GM21529 (cell line): ENCODE data around the gene TBX2.

Experiments used
- ATAC-seq: cut with Tn5 transposase; IDR thresholded peaks from one replicate; pipeline ENCODE4 v1.9.1; 2021; ENCODE audit not compliant: unreplicated experiment

The TBX2 gene

GRCh38 chr17:61386251-61386650 lies 13.4 kb upstream of the TBX2 start:
- no peak for ATAC-seq

- no peak for ATAC-seq
Measured at GRCh38 chr17:61387011-61387410, 12.6 kb upstream of the TBX2 start.

DNA sequence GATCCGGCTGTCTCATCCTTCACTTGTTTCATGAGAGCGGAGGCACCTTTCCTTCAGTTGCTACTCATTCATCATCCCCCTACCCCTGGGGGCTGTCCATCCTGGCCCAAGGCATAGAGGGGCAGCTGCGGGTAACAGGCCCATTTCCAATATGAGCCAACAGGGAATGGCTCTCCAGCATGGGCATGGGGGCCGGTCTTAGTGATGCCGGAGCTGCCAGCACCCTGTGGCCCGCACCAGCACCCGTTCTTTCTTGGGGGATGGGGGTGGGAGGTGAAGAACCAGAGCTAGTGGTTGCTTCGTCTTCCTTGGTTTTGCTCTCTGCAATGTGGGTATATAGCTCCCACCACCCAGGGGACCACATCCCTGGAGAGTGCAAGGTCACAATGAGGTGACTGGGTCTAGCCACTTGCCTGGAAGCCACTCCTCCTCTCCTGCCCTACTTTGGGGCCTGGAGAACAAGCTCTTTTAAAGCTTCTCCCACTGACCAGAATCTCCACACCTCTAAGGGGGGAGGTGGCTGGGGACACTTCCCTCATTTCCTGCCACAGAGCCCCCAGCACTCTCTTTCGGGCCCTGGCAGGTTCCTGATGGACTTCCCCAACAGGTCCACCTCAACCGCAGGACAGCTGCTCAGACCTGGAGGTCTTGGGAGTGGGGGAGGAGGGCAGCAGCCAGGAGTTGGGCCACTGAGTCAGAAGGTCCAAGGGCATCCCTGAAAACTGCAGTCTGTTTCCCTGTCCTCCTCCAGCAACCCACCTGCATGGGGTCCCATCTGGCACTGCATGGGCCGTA lies 11.9 kb upstream of the TBX2 start:
- ATAC-seq: no peak

DNA sequence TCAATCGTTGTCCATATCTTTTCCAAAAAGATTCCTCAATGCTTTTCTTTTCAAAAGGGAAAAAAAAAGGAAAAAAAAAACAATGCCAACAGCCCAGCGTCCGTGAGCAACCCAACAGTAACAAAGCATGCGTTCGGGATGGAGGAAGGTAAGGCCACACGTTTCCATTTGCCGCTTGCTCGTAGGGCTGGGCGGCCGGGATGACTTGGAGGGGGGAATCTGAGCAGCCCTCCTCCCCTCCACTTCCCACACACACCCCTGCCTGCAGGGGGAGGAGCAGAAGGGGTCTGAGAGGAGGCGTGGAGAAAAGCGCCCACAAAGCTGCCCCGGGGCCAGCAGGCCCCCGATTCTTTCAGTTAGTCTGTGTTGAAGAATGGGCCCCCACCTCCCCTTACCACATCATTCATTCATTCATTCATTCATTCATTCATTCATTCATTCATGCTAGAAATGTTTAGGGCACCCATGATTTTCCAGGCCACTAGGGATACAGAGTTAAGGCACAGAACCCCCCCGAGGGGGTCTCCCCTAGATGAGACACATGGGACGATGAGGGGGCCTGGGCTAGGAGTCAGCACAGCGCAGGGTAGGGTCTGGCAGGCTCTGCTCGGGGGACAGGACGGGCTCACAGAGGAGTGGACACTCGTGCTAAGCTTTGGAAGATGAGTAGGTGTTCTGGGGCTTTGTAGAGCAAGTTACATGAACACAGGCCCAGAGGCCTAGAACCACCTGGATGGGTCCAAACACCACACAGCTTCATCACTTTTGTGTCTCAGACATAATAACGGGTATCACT lies 10.9 kb upstream of the TBX2 start:
- no peak for ATAC-seq

DNA sequence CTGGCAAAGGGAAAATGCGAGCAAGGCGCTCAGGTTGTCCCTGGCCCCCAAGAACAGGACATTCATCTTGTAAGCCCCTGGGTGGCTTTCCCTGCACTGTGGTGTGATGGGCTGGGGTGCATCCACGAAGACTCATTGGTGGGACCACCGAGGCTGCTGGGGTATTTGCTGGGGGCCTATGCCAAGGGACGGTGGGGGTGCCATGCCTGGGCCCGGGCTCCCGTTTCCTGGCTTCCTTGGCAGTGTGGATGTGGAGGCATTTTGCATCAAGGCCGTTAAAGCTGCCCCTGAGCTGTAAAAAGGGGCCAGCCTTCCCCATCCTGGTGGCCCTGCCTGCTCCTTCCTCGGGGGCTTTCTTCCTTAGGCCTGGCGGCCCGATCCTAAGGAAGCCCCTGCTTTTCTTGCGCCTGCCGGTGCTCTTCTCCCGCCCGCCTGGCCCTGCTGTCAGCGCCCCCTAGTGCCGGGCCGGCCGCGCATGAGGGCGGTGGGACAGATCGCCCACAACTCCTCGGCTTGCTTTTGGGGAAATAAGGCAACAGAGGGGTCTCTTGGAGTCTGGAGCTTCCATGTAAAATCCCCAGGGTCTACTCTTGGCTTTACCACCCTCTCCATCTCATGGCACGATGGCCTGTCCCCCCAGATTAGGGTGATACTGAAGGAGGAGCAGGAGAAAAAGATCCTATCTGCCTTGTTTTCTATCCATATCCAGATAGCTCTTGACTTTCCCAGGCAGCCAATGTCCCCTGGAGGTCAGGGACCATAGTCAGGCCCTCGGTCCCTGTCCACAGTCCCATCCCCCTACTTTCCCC lies 9.8 kb upstream of the TBX2 start:
- ATAC-seq: no peak

- ATAC-seq: no peak
Measured at GRCh38 chr17:61390479-61390791, 9.2 kb upstream of the TBX2 start.

DNA sequence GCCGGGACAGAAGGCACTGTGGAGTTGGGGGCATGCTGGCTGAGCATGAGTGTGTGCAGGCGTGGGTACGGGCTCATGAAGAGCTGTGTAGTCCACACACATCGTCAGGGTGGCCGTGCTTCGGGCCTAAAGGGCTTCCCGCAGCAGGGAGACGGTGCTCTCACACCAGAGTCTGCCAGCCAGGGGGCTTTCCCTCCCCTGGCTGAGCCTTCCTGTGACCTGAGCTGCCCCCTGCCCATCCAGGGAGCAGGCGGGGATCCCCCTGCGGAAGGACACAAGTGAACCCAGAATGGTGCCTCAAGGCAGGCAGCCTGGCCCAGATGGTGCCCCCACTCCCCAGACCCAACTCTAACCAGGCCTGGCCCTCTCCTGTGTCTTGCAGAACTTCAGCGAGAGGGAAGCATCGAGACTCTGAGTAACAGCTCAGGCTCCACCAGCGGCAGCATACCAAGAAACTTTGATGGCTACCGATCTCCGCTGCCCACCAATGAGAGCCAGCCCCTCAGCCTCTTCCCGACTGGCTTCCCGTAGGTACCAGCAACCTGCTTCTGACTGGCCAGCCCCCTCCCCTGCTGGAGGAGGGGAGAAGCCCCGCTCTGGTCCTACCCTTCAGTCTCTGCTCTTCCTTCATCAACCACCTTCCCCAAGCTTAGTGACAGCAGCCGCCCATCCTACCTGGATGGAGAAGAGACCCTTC lies 7.9 kb upstream of the TBX2 start:
- ATAC-seq: no peak

- ATAC-seq: no peak
Measured at GRCh38 chr17:61392679-61393078, 7.0 kb upstream of the TBX2 start.

GRCh38 chr17:61393550-61393903 lies 6.1 kb upstream of the TBX2 start:
- no peak for ATAC-seq

DNA sequence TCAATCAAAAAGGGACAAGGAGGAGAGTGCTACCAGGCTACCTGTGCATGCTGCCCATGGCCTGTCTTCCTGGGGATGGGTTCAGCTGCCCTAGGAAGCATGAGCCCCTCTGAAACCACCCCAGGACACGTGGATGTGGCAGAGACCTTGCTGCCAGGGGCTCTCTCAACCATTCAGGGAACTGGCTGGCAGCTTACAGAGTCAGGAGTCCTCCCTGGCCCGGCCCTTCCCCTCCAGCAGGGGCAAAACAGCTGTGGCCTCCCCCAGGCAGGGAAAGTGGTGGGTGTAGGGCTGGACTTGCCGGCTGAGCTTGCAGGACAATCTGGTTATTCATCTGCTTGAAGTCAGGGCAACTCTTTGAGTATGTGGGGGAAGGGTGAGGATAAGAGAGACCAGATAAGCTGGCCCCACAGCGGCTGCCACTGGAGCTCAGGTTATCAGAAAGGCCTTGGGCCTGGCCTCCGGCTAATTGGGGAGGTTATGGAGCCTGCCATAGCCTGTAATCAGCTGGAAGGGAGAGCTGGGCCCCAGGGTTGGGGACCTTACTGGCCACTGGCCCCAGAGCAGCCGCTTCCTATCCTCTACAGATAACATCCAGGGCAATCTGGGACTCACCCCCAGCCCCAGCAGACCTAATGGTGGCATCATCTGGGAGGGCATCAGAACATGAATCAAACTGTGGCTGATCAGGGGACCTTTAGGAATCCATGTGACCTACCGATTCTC lies 5.6 kb upstream of the TBX2 start:
- ATAC-seq: no peak

- ATAC-seq: no peak
Measured at GRCh38 chr17:61394630-61395408, 4.8 kb upstream of the TBX2 start.

GRCh38 chr17:61395409-61395982 lies 4.1 kb upstream of the TBX2 start:
- ATAC-seq: no peak

- ATAC-seq: no peak
Measured at GRCh38 chr17:61395983-61396585, 3.6 kb upstream of the TBX2 start.

- no peak for ATAC-seq
Measured at GRCh38 chr17:61396586-61397085, 3.0 kb upstream of the TBX2 start.

DNA sequence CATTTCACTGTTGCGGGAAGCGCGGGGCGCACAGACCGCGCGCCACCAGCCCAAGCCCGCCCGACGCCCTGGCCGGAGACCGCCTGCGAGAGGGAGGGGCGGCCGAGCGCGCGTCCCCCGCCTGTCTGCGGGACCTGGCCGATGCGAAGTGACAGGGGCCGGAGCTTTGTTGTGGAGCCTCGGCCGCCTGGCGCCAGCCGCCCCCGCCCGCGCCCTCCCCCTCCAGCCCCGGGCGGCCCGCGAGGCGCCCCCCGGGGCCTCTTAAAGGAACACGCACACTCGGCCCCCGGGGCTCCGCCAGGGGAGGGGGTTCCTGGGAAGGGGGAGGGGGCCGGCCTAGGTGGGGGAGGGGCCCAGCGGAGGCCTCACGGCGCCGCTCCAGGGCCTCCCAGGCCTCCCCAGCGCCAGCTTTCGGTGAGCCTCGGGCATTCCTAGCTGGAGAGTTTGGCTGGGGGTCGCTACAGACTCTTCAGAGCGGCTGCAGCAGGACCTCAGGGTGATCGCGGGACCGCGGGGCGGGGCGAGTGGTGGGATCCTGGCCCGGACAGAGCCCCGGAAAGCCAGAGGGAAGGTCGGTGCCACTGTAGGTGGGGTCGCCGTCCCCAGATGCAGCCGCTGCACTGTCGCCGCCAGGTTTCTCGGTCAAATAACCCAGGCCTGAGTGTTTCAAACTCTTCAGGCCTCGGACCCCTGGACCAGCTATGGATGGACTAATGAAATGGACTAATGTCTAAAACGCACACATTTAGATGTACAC lies 2.4 kb upstream of the TBX2 start:
- no peak for ATAC-seq

DNA sequence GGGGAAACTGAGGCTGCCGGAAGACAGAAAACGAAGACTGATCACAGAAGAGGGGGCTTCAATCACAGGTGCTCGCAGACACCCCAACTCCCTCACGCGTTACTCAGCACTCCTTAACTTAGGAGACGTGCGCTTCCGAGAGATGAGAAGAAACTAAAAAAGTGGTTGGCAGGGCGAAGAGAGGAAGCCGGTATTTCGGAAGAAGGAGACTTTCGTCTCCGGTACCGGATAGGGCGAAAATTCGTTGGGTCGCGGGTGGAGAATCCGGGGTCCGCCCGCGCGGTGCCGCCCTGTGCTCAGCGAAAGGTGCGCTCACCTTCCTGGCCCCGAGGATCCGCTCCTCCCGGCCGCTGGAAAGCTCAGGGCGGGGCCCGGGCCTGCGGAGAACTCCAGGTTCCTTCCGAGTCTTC lies 917 bp upstream of the TBX2 start:
- ATAC-seq: no peak

- ATAC-seq: no peak
Measured at GRCh38 chr17:61400066-61400716, 548 bp downstream of the TBX2 start.
